ENCODE data around the gene PLEKHF1.
"Not testable (repeated sequence)": the region's sequence is repeated elsewhere in the genome, so short reads cannot be mapped to it uniquely, and the experiment has no call there.

The PLEKHF1 gene, protein sequence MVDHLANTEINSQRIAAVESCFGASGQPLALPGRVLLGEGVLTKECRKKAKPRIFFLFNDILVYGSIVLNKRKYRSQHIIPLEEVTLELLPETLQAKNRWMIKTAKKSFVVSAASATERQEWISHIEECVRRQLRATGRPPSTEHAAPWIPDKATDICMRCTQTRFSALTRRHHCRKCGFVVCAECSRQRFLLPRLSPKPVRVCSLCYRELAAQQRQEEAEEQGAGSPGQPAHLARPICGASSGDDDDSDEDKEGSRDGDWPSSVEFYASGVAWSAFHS

DNA sequence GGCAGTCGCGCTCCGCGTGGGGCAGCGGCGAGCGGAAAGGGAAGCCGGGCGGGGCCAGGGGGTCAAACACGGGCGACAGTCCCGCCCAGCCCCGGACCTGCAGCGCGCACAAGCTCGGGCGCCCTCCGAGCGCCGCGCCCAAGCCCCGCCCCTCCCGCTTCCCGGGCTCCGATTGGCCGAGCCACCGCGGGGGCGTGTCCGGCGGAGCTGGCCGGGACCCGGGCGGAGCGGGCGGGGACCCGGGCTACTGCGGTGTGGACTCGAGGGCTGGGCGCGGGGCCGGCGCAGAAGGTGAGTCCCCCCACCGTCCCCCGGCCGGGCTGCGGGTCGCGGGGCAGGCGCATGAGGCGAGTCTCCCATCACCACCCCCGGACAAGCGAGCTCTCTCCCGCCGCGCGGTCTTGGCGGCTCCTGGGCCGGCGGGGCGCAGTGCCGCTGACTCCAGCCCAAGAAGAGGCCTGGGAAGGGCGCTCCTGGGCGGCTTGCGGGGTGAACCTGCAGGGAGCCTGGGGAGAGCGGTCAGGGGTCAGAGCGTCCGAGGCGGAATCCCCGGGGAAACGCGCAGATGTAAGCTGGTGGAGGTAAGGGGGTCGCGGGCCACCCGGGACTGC, at the start of gene PLEKHF1:
Gene PLEKHF1, plus strand, starts transcription at position 247 of the 611 bp plus-strand sequence. CDS start 8,379 bp downstream, outside the sequence.
- DNase-seq (ENCODE audit: low read depth in 3 of 3): peak; percentile 66 to 86 (median 73)

DNA sequence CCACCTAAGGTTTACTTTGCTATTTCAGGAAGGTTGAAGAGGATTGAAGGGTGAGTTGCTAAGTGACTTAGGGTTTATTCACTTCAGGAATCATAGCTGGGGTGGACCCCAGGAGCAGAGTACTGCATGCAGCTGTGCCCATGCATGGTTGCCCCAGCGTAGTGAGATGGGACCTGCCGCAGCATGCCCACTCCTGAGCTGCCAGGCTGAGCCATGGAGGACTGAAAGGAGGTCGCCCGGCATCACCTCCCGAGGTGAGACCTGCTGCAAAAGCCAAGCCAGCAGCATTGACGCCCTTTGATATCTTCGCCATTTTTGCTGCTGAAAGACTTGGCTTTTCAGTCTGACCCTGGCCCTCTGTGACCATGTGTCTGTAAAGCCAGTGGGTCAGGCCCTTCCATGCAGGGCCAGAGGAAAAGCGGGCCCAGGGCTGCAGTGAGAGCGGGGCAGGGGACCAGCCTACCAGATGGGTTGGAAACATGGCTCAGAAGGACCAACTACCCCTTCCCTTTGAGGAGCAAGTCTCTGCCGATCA, 49.3 kb upstream of the PLEKHF1 start:
- no peak for DNase-seq (ENCODE audit: low read depth in 3 of 3)

DNA sequence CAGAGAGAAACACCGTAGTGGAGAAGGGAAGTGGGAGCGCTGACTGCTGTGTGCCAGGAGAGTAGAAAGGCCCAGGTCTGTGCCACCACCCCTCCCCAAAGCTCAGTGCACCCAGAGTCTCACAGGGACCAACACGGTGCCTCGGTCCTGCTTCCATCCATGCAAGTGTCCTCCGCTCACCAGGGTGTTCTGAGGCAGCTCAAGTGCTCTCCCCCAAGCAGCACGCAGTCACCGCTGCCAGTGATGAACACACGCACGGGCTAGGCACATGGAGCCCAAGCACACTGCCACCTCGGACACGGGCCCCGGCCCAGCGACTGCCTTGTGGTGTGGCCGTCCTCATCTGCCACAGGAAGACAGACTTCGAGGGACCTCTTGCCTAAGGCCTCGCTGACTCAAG, 48.7 kb upstream of the PLEKHF1 start:
- no peak for DNase-seq (ENCODE audit: low read depth in 3 of 3)

DNA sequence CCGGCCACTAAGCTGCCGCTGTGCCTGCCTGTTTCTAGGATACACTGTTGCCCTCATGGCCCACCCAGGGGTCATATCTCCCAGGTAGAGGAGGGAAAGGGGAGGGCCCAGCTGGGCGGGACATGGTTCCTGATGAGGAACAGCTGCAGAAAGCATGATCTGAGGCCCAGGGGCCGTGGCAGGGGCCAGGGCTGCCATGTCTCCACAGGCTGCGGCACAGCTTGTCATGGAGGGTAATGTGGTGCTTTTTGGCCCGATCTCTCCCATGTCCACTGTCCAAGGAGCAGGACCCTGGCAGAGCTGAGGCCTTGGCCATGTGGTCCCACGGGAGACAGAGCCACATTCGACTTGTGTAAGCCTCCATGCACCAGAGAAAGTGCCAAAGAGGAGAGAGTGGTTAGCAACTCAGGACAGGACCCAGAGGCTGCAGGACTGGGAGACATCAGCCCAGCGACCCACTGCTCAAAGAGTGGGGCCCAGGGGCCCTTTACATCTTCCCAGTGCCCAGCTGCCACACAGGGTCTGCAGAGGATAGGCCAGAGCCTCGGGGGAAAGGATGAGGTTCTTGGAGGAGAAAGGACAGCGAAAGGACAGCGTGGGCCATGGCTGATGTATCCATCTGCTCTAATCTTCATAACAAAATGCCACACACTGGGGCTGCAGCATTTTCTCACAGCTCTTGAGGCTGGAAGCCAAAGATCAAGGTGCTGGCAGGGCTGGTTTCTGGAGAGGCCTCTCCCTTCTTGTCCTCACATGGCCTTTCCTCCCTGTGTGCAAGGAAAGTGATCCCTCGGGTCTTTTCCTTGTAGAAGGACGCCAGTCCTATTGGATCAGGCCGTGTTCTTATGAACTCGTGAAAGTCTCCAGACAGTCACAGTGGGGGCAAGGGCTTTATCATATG, 47.6 kb upstream of the PLEKHF1 start:
- no peak for DNase-seq (ENCODE audit: low read depth in 3 of 3)

DNA sequence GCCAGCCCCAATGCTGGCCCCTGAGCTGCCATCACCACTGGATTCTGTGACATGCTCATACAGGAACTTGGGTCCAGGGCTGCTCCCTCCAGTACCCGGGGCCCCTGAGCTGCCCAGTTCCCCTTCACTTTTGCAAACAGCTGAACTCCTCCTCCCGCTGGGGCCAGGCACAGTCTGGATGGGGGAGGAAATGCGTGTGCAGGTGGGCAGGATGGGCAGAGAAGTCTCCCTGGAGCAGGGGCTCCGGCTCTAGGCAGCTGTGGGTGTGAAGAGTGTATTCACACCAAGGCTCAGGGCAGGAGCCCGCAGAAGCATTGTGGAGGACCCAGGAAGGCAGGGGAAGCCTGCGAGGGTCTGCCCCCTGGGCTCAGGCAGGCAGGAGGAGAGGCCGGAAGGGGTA, 46.8 kb upstream of the PLEKHF1 start:
- DNase-seq (ENCODE audit: low read depth in 3 of 3): no peak

DNA sequence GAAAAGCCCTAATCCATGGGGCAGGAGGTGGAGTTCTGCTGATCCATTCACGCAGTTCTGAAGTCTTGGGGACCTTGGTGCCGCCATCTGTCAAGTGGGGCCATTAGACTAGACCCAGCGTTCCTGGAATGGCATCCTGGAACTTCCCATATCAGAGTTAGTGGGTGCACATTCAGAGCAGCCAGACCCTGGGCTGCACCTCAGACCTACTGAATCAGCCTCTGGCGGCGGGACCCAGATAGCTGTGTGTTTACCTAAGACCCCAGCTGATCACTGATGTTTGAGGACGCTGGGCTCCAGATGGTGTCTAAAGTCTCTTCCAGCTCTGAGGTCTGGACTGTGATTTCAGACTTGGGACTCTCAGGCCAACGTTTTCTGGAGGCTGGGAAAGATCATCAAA, 46.4 kb upstream of the PLEKHF1 start:
- no peak for DNase-seq (ENCODE audit: low read depth in 3 of 3)

DNA sequence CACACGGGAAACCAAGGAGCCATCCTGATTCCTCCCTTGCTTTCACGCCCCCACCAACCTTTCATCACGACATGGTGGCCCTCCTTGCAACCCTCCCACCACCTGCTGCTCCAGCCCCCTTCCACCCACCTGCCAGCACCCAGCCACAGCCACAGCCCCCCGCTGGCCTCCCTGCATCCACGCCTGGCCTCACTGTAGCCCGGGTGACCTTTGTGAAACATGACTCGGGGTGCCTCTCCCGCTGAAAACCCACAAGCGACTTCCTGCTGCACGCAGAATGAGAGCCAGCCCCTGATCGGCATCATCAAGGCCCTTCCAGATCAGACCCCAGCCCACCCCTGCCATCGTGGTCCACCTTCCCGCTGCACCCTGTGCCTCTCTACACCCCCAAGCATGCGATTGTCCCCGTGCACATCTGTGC, 44.3 kb upstream of the PLEKHF1 start:
- DNase-seq (ENCODE audit: low read depth in 3 of 3): peak; percentile 29 to 48 (median 42)

DNA sequence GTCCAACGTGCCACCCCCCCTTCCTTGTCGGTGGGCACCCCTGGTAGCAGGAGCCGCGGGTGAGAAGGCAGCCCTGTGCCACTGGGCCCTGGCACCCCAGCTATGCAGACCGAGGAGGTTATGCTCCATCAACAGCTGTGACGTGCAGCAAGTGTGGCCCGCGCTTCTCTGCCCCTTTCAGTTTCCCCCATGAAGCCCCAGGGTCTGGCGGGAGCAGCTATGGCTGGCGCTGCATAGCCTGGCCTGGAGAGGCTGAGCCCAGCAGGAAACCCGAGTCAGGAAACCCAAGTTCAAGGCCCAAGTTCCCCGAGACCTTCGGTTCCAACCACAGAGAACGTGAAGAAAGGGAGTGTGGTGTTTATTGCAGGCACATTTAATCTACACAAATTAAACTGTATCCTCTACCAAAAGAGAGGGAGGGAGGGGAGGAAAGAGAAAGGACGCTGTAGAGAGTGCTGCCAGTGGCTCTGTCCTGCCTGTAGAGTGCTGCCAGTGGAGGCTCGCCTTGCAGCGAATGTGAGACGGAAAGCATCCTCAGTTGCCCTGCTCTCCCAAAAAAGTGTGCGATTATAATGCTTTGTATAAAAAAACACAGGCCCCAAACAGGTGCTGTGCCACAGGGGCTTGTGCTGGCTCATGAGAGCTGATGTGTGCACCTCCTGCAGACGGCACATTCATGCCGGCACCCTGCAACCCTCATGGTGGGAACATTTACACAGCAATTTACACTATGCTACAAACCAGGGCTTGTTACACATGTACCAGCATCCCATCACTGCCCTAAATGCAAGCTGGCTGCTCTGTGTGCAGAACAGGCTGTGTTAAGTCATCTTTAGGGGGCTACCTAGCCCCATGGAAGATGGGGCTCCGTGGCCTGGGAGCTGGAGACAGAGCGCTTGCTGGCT, 42.8 kb upstream of the PLEKHF1 start:
- no peak for DNase-seq (ENCODE audit: low read depth in 3 of 3)

DNA sequence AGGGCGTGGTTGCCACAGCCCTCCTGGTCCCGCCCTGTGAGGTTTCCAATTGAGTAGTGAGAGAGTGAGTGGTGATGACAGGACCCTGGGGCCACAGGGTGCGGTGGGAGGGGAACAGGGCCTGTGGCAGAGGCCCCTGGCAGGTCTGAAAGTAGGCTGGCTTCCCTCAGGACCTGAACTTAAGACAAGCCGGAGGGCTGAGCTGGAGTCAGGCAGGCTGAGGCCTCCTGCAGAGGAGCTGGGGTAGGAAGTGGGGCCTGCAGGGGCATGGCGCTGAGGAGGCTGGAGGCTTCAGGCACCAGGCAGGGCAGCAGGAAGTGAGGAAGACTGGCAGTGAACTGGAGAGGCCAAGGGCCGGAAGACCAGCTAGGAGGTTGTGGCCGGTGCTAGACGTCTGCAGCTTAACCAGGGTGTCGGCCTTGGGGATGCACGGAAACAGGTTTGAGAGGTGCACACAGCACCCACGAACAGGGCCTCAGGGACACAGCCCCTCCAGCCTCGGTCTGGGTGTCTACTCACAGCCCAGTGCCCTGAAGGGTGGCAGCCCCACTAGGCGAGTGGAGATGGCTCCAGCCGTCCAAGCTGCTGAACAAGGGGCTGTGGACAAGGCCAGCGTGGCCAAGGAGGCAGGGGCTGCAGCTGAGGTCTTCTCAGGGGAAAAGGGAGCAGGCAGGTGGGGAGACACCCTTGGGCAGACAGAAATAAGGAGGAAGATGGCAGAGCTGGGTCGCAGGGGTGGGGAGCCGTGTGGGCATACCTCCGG, 41.4 kb upstream of the PLEKHF1 start:
- peak; percentile 31 to 64 (median 63) for DNase-seq (ENCODE audit: low read depth in 3 of 3)

DNA sequence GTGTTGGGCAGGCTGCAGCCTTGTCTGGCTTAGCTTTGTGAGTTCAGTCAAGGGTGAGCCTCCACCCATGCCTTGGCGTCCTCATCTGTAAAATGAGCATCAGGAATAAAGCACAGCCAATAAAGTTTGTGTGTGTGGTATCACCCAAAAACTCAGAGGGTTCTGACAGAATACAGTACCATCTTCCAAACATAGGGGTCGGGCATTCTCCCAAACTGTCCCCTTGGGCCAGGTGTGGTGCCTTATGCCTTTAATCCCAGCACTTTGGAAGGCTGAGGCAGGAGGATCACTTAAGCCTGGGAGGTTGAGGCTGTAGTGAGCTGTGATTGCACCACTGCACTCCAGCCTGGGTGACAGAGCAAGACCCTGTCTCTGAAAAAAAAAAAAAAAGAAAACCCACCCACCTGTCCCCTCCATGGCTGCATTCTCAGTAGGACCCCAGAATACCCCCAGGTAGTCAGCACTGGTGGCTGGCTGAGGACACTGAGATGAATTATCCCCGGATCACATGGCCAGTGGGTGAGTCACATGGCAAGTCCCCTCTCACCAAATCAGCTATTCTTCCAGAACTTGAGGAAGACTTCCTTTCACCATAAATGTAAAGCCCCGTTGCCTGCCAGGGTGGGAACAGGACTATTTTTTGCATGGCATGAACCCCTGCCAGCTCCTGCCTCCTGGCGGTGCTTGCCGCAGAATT, 40.6 kb upstream of the PLEKHF1 start:
- DNase-seq (ENCODE audit: low read depth in 3 of 3): no peak

DNA sequence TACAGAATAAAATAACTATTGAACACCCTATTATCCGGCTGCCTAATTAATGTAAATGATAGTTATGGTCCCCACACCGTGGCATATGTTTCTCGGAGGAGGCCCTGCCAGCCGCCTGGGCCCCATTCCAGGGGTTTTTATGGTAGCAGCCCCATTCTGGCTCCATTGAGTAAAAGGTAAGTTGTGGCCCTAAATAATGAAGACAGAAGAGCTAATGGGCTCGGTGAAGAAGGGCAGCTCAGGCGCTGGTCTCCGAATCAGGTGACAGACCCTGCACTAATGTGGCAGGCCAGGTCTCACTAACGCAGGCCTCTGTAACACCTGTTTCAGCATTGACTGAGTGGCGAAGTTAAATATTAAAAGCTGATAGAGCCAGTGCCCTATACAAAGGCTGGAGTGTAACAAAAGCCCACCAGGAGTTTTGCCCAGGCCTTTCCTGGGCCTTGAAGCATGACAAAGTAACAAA, 40.0 kb upstream of the PLEKHF1 start:
- DNase-seq (ENCODE audit: low read depth in 3 of 3): no peak

DNA sequence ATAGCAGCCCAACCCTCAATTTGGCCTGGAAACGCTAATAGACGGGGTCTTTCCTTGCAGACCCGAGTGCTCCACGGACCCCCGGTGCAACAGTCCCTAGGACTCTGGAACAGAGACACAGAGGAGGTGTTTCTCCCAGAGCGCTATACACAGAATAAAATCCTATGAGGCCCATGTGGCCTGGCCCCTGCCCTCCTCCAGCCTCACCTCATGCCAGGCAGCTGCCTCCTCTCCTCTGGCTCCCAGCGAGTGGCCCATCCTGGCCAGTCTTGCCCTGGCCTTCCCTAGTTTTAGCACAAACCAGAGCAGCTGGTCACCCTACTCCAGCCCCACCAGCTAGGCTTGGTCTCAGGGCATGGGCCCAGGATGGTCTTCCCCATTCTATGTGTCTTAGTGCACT, 38.9 kb upstream of the PLEKHF1 start:
- DNase-seq (ENCODE audit: low read depth in 3 of 3): no peak

DNA sequence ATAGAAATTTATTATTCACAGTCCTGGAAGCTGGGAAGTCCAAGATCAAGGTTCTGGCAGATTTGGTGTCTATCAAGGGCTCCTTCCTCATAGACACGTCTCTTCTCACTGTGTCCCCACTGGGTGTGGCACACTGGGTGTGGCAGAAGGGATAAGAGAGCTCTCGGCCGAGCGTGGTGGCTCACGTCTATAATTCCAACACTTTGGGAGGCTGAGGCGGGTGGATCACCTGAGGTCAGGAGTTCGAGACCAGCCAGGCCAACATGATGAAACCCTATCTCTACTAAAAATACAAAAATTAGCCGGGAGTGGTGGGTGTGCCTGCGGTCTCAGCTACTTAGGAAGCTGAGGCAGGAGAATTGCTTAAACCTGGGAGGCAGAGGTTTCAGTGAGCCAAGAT, 38.4 kb upstream of the PLEKHF1 start:
- DNase-seq (ENCODE audit: low read depth in 3 of 3): not testable (repeated sequence)

DNA sequence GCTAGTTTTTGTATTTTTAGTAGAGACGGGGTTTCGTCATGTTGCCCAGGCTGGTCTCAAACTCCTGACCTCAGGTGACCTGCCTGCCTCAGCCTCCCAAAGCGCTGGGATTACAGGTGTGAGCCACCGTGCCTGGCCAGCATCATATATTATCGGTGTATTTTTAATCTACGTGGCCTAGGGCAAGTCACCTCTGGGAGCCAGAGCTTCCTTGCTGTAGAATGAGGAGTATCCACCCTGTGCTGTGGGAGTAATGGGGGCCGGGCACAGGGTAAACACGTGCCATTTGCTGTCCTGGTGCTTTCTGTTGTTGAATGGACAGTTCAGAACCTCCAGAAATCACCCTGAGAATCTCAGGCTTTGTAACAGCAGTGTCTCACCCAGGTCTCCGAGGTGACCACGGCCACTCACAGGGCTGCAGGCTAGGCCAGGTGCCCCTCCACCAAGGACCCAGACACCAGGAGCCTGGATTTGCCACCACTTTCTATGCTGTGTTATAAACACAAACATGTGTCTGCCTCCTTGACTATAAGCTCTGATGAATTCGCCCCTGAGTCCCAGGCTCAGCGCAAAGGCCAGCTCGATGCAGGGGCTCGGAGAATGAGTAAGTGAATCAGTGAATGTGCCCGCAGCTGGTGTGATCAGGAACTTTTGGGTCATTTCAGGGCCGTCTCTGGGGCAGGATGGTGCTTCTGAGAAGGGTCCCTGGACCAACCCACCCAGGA, 36.4 kb upstream of the PLEKHF1 start:
- DNase-seq (ENCODE audit: low read depth in 3 of 3): no peak

DNA sequence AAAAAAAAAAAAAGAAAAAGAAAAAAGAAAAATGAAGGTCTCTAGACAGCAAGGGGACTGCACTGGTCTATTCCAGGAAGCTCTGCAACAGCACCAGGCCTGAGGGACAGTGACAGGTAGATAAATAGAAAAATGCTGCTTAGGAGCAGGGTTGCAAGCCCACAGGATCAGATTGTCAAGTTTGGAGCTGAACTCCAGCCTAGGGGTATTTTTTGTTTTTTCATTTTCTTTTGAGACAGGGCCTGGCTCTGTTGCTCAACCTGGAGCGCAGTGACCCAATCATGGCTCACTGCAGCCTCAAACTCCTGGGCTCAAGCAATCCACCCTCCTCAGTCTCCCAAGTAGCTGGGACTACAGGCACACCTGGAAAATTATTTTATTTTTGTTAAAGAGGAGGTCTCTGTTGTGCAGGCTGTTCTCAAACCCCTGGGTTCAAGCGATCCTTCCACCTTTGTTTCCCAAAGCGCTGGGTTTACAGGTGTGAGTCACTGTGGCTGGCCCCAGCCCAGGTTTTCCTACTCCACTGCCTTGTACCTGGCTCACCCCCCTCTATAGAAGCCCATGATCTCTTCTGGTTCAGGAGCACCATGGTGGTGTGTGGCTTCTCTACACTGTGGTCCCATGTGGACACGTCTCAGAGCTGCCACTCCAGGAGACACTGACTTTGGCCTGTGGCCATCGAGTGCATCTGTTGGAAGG, 35.3 kb upstream of the PLEKHF1 start:
- no peak for DNase-seq (ENCODE audit: low read depth in 3 of 3)

DNA sequence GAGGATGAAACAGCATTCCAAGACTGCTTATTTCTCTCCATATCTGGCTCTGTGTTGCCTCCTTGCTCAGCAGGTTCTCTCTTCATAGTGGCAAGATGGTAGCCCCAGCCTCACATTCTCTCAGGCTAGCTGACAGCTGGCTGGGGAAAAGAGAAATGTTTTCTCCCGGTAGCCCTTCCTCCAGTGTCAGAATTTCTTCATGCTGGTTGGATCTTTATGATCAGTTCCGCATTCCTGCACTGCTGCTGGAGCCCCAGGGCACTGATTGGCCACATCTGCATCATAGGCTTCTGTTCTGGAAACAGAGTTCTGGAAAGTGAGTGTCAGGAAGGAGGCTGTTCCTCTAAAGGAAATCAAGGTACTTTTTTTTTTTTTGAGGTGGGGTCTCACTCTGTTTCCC, 34.6 kb upstream of the PLEKHF1 start:
- no peak for DNase-seq (ENCODE audit: low read depth in 3 of 3)

DNA sequence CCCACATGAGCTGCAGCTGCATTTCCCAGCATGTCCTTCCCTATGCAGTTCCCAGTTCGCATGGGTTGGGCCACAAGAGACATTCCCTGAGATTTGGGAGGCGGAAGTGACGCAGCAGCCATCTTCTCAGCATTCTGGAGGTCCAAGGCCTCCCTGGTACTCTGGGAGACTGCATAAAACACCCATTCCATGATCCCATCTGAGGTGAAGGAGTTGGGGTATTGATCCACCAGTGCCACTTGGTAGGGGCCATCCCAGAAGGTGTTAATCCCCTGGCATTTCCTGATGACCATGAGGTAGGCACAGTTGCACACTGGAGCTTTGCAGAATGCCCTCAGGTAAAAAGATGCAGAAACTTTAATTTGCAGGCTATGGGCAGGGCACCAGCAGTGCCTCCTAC, 33.8 kb upstream of the PLEKHF1 start:
- no peak for DNase-seq (ENCODE audit: low read depth in 3 of 3)

DNA sequence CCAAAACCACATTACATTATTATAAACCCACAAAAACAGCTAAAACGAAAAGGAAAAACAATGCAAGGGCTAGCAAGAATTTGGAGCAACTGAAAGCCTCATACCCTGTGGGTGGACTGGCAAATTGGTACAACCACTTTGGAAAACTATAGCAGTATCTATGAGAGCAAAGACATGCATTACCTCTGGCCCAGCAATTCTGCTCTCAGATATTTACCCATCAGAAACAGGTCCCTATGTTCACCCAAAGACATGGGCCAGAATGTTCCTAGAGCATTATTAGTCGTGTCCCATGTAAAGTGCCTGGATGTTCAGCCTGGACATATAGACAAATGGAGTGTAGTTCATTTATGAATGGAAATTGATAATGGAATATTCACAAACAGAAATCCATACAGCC, 31.3 kb upstream of the PLEKHF1 start:
- no peak for DNase-seq (ENCODE audit: low read depth in 3 of 3)

Measured in stimulated activated CD4-positive, alpha-beta T cell treated with anti-CD3 and anti-CD28 coated beads, TNF-alpha, amount 100 ng/mL, for 48 hours (primary cell).